DMS114 treated with DMSO at 0.1 percent for 48 hours (cell line): ENCODE measurements around the gene DARS1.
"Not testable (repeated sequence)": the region's sequence is repeated elsewhere in the genome, so short reads cannot be mapped to it uniquely, and the experiment has no call there.

Experiments
- DNase-seq: peaks from one replicate; lab custom pipeline; 2025; ENCODE audit not compliant: unreplicated experiment; lab: John Stamatoyannopoulos, UW

DARS1 gene

GRCh38 chr2:135985826-135986393, 484 bp upstream of the DARS1 start:
- DNase-seq: peak; percentile 82

GRCh38 chr2:135984199-135985017, 1.0 kb downstream of the DARS1 start:
- no peak for DNase-seq

- no peak for DNase-seq
These were observed 4.9 kb downstream of the DARS1 start for GRCh38 chr2:135980434-135981079.

- no peak for DNase-seq
These were observed 9.7 kb downstream of the DARS1 start for GRCh38 chr2:135975702-135976101.

GRCh38 chr2:135974036-135974435, 11.4 kb downstream of the DARS1 start:
- DNase-seq: no peak

- DNase-seq: no peak
These were observed 15.6 kb downstream of the DARS1 start for GRCh38 chr2:135969655-135970387.

- DNase-seq: no peak
These were observed 19.7 kb downstream of the DARS1 start for GRCh38 chr2:135965756-135966155.

- not testable (repeated sequence) for DNase-seq
These were observed 21.0 kb downstream of the DARS1 start for GRCh38 chr2:135964404-135964803.

GRCh38 chr2:135963841-135964240, 21.6 kb downstream of the DARS1 start:
- DNase-seq: no peak

GRCh38 chr2:135962366-135963123, 22.9 kb downstream of the DARS1 start:
- no peak for DNase-seq

- DNase-seq: no peak
These were observed 24.5 kb downstream of the DARS1 start for GRCh38 chr2:135960656-135961551.

- no peak for DNase-seq
These were observed 25.3 kb downstream of the DARS1 start for GRCh38 chr2:135960150-135960549.

- DNase-seq: not testable (repeated sequence)
These were observed 26.5 kb downstream of the DARS1 start for GRCh38 chr2:135958927-135959326.

GRCh38 chr2:135954020-135954601, 31.3 kb downstream of the DARS1 start:
- no peak for DNase-seq

- no peak for DNase-seq
These were observed 32.5 kb downstream of the DARS1 start for GRCh38 chr2:135952891-135953290.

- no peak for DNase-seq
These were observed 34.3 kb downstream of the DARS1 start for GRCh38 chr2:135951041-135951583.

- no peak for DNase-seq
These were observed 35.8 kb downstream of the DARS1 start for GRCh38 chr2:135949451-135950234.

GRCh38 chr2:135948642-135949355, 36.6 kb downstream of the DARS1 start:
- no peak for DNase-seq
